GM19372 (cell line): ENCODE results near the gene NDE1.

Experiments used
- ATAC-seq: cut with Tn5 transposase; IDR thresholded peaks from one replicate; pipeline ENCODE4 v1.9.1; 2021; ENCODE audit warnings: mild to moderate bottlenecking, low read depth, moderate library complexity; ENCODE audit not compliant: unreplicated experiment

The NDE1 gene

GRCh38 chr16:15729152-15729551 is 79.1 kb downstream of the NDE1 start:
- no peak for ATAC-seq

DNA sequence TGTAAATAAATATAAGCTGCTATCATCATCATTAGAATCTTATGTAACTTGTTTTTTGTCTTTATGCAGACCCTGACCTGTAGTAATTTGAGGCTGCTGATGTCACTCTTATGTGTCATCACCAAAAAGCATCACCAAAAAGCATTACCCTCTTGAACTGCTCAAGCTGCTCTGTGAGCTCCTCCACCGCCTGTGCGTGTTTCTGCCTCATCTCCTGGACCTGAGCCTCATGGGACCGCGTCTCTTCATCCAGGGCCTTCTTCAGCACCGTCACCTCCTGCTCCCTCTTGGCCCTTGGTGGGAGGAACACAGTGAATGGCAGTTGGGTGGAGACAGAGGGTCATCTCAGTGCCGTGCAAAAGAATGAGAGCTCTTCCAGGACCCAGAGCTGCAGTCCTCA is 82.4 kb downstream of the NDE1 start:
- no peak for ATAC-seq

DNA sequence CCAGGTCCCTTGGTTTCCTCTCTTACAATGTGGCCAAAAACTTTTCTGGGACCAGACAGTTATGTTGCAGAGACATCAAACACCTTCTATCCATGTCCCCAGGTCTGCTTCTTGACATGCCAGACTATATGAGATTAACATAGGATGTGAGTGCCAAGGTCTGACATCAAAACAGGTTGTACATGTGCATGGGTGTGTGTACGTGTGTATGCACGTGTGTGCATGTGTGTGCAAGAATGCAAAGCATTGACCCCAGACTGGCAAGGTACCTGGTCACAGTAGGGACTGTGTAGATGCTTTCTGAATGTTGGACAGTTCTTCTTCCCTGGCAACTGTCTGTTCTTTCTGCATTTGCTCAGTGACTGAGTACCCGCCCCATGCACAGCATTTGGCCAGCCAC is 85.6 kb downstream of the NDE1 start:
- ATAC-seq: no peak

DNA sequence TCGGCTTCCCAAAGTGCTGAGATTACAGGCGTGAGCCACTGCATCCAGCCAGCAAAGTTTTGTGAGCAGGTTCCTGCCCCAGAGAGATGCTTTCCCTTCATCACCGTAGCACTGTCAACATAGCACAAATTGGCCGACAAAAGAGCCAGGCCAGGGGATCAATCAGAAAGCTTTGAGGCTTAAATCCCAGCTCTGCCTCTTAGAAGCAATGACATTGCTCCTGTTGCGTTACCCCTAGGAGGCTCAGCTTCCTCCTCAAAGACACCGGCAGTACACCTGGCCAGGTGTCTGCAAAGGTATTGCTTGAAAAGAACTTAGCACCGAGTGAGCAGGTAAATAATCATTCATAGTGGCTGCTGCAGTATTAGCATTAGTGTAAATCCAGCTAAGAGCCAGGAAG is 86.5 kb downstream of the NDE1 start:
- no peak for ATAC-seq

GRCh38 chr16:15737140-15737644 is 87.1 kb downstream of the NDE1 start:
- ATAC-seq: no peak

- no peak for ATAC-seq
Observed at GRCh38 chr16:15739464-15739863, 89.4 kb downstream of the NDE1 start.

DNA sequence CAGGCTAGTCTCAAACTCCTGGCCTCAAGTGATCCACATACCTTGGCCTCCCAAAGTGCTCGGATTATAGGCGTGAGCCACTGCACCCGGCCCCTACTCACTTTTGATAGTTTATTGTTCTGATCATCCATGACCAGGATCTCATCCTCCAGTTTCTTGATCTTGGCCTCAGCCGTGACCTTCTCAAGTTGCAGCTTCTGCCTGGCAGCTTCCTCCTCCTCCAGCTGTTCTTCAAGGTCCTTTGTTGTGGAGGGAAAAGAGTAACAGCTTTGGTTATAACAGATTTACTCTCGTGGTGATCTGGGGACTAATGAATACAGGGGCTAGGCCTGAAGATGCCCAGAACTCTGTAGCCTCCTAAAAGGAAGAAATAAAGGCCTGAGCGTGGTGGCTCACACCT is 89.9 kb downstream of the NDE1 start:
- ATAC-seq: no peak

DNA sequence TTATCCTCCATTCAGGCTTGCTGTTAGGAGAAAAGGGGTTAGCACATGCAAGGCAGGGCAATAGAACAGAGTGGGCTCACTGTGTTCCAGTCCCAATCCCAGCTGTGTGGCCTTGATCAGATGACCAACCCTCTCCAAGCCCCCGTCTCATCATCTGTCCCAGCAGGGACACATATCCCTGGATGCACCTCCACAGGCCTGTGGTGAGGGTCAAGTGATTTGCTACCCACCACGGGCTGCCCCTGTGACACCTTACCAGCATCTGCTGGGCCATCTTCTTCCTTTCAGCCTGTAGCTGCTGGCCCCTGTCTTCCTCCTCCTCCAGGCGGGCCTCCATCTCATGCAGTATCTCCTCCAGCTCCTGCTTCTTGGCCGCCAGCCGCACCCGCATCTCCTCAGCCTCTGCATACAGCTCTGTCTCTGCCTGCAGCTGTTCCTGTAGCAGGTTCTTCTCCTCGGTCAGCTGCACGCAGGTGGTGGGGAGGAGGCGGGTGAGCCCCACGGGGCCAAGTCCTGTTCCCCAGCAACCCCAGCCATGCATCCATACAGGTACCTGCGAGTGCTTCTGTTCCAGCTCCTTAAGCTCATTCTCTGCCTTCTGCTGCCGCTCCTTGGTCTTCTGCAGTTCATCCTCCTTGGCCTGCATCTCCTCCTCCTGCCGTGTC is 91.3 kb downstream of the NDE1 start:
- no peak for ATAC-seq

DNA sequence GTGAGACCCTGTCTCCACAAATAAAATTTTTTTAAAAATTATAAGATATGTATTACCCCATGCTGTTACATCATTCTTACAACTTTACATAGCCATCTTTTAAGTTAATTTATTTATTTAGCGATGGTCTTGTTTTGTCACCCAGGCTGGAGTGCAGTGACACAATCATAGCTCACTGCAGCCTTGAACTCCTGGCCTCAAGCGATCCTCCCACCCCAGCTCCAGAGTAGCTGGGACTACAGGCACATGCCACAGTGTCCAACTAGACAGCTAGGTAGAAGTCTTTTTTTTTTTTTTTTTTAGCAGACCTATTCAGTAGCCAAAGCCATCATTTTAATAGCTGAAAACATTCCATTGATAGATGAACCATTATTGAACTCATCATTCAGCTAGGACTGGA is 92.7 kb downstream of the NDE1 start:
- ATAC-seq: no peak

DNA sequence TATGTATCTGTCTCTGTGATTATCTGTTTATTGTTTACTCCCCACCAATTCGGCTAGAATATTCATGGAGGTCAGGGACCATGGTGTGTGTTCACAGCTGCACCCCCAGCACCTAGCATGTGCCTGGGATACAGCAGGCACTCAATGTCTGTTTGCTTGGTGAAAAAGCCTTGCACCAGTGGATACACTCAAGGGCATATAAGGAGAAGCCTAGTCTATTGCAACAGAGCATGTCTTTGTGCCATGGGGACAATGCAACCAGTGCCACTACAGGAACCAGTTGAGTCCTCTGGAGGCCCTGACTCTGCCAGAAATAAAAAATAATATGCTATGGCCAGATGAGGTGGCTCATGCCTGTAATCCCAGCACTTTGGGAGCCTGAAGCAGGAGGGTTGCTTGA is 93.6 kb downstream of the NDE1 start:
- no peak for ATAC-seq

DNA sequence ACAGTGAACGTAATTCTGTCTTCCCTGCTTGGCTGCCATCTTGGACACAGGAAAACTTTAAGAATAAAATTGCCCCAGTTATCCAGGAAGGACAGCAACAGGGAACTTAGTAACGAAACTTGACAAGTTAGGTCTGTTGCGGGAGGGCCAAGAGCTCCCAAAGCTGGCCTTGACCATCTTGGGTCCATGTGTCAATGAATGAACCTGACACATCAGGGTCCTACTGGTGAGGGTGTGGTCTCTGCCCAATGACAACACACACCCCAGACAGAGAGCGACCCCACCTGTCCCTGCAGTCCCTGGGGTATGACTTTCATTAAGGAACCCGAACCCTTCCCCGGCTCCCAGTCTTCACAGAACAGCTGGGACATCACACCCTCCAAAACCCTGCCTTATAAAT is 96.3 kb downstream of the NDE1 start:
- no peak for ATAC-seq

DNA sequence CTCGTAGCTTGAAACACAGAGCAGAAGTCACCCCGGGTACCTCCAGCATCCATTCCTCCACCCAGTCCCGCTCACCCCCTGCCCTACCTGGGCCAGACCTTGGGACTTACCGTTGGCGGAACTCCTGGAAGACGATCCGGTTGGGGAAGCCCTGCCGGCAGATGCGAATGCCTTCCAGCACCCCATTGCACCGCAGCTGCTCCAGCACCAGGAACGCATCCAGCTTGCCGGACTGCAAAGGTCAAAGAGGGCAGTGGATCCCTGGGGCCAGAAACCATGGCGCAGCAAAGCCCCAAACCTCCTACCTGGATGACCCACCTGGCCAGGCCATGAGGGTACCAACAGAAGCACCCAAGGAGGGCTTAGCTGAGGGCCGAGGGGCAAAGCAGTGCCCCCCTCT is 97.9 kb downstream of the NDE1 start:
- ATAC-seq: no peak

GRCh38 chr16:15748654-15749053 is 98.6 kb downstream of the NDE1 start:
- no peak for ATAC-seq

DNA sequence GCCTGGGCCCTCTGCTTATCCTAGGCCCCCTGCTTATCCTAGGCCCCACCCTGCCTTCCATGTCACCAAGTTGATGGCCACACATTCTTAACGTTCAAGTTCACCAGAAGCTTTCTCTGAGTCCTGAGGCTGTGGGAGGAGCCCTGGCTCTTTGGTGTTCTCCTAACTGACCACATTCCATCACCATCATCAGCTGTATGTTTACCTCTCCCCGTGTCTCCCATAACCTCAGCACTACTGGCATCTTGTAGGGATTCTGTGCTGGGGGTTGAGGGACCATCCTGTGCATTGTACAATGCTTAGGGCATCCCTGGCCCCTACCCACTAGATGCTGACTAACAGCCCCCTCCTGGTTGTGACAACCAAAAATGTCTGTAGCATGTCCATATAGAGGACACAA is 99.3 kb downstream of the NDE1 start:
- ATAC-seq: no peak

DNA sequence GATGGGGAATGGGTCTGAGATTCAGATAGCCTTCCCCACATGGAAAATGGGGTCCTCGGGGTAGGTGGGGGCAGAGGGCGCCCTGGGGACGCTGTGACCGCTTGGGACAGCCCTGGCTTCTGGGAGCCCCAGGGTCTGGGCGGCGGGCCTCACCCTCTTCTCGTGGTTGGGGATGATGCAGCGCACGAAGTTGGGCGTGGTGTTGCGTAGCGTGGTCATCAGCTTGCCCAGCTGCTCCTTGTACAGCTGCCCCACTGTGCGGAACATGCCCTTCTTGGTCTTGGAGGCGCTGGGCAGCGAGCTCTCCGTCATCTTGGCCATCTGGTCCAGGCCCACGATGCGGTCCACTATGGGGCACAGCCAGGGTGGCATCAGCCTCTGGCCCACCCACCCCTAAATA is 99.9 kb downstream of the NDE1 start:
- no peak for ATAC-seq

GRCh38 chr16:15751940-15752339 is 101.9 kb downstream of the NDE1 start:
- no peak for ATAC-seq

DNA sequence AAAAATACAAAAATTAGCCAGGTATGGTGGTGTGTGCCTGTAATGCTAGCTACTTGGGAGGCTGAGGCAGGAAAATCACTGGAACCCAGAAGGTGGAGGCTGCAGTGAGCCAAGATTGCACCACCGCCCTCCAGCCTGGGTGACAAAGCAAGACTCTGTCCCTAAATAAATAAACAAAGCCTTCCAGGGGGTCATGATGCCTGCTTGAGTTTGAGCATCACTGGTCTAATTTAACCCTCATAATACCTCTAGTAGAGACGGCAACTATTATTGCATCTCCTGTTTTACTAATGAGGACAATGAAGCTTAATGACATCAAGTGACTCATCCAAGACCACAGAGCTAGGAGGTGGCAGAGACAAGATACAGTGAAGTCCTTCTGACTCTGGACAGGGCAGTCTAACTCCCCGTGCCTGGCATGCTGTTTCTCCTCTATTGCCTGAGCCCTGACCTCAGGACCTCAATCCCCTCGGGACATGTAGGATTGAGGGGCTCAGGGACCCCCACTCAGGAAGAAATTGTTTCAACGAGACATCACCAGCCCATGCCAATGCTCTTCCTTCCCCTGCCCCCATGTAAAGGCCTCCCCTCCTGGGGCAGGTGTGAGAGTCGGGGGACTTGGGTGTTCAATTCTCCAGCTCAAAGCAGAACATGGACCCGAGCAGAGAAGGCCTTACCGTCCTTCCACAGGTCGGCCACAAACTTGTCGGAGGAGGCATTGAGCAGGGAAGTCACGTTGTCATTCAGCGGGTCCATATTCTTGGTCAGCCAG is 102.9 kb downstream of the NDE1 start:
- no peak for ATAC-seq

- ATAC-seq: no peak
Observed at GRCh38 chr16:15754821-15755534, 104.9 kb downstream of the NDE1 start.

- no peak for ATAC-seq
Observed at GRCh38 chr16:15757077-15757386, 107.0 kb downstream of the NDE1 start.

DNA sequence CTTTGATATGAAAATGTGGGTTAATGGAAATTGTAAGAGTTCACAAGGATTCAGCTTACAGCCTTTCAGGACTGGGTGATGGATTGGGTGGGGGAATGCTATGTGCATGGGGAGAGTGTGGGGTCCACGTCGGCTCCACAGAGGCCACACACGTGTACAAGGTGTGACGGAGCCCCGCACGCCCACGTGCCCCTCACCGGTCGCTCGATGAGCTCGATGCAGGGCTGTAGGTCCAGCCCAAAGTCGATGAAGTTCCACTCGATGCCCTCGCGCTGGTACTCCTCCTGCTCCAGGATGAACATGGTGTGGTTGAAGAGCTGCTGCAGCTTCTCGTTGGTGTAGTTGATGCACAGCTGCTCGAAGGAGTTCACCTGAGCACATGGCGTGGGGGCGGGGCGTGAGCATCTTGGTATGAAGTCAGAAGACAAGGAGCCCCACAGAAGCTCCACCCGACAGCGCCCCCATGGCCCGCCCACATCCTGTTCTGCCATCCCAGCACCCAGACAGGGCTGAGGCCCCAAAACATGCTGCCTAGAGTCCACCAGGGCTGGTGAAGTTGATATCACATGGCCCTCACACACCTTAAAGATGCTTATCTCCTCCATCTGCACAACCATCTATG is 107.7 kb downstream of the NDE1 start:
- no peak for ATAC-seq

GRCh38 chr16:15759070-15759469 is 109.0 kb downstream of the NDE1 start:
- ATAC-seq: no peak
